HepG2 (cell line): ENCODE measurements around the gene CRKL. TPM values are rescaled to one million over a fixed set of nuclear protein-coding genes. Genes with fewer than 3 reads are reported as not detected.

Experiments
- ATF7-NPFF ChIP-seq: sonication (generic); formaldehyde crosslinking; IDR thresholded peaks from 2 replicates; pipeline ENCODE4 v1.8.1; 2023; ENCODE audit warnings: mild to moderate bottlenecking, low read depth, missing genetic modification reagents, moderate library complexity
- BHLHE40 ChIP-seq: IDR thresholded peaks from 2 replicates; pipeline ENCODE4 v1.6.1; 2011; ENCODE audit warnings: low read length, improper control_type of control experiment
- CAMTA2 ChIP-seq: sonication (generic); formaldehyde crosslinking; IDR thresholded peaks from 2 replicates; pipeline ENCODE4 v1.4.0; 2020; ENCODE audit warnings: mild to moderate bottlenecking, missing genetic modification reagents, borderline replicate concordance
- ELF1 ChIP-seq: sonication (generic); formaldehyde crosslinking; IDR thresholded peaks from 2 replicates; pipeline ENCODE4 v1.4.0; 2020; ENCODE audit warnings: missing genetic modification reagents
- HES4 ChIP-seq: sonication (generic); formaldehyde crosslinking; IDR thresholded peaks from 2 replicates; pipeline ENCODE4 v1.9.0; 2021; ENCODE audit warnings: mild to moderate bottlenecking, missing genetic modification reagents, borderline replicate concordance
- HNF4A ChIP-seq: sonication (generic); formaldehyde crosslinking; IDR thresholded peaks from 2 replicates; pipeline ENCODE4 v1.4.0; 2020; ENCODE audit warnings: missing genetic modification reagents
- HNRNPH1 ChIP-seq: fragments of 200-400 bp; formaldehyde crosslinking; optimal IDR thresholded peaks from 2 replicates; pipeline ENCODE3; 2017; ENCODE audit warnings: mild to moderate bottlenecking, low read depth, low read length
- IKZF1 ChIP-seq: fragments of 450-650 bp; IDR thresholded peaks from 2 replicates; pipeline ENCODE4 v1.7.1; 2016
- NFYC ChIP-seq: IDR thresholded peaks from 2 replicates; pipeline ENCODE4 v1.6.1; 2016; ENCODE audit warnings: missing genetic modification reagents, missing compliant biosample characterization
- RAD21 ChIP-seq: fragments of 450-650 bp; formaldehyde crosslinking; IDR thresholded peaks from 2 replicates; pipeline ENCODE4 v1.5.0; 2020; ENCODE audit warnings: mild to moderate bottlenecking
- RCOR2 ChIP-seq: IDR thresholded peaks from 2 replicates; pipeline ENCODE4 v1.6.1; 2016; ENCODE audit warnings: missing biosample characterization, missing genetic modification reagents
- RFX1 ChIP-seq: fragments of 450-650 bp; IDR thresholded peaks from 2 replicates; pipeline ENCODE4 v1.6.1; 2017
- SAP130 ChIP-seq: IDR thresholded peaks from 2 replicates; pipeline ENCODE4 v1.6.1; 2016; ENCODE audit warnings: low read depth
- SOX13 ChIP-seq, 3 experiments: fragments of 450-650 bp in 1 of 3; sonication (generic) in 1 of 3; formaldehyde crosslinking in 1 of 3; IDR thresholded peaks in 2 of 3; conservative IDR thresholded peaks in 1 of 3; 2 replicates each; pipeline versions ENCODE4 v1.5.0 to v1.6.1; 2016 to 2020; ENCODE audit warnings: antibody characterized with exemption in 1 of 3, mild to moderate bottlenecking in 1 of 3, missing compliant biosample characterization in 1 of 3, missing genetic modification reagents in 1 of 3, moderate library complexity in 1 of 3
- SPEN ChIP-seq: sonication (generic); formaldehyde crosslinking; IDR thresholded peaks from 2 replicates; pipeline ENCODE4 v1.5.1; 2020; ENCODE audit warnings: low read depth, mild to moderate bottlenecking, missing genetic modification reagents
- TGIF2 ChIP-seq: IDR thresholded peaks from 2 replicates; pipeline ENCODE4 v1.6.1; 2016; ENCODE audit warnings: control low read depth, missing compliant biosample characterization
- ZFP90 ChIP-seq: sonication (generic); formaldehyde crosslinking; IDR thresholded peaks from 2 replicates; pipeline ENCODE4 v1.8.0; 2022; ENCODE audit warnings: missing genetic modification reagents, mild to moderate bottlenecking, inconsistent platforms, borderline replicate concordance
- ZGPAT ChIP-seq: IDR thresholded peaks from 2 replicates; pipeline ENCODE4 v1.6.1; 2016; ENCODE audit warnings: mild to moderate bottlenecking
- ZNF263 ChIP-seq: sonication (generic); formaldehyde crosslinking; IDR thresholded peaks from 2 replicates; pipeline ENCODE4 v1.4.0; 2020; ENCODE audit warnings: missing genetic modification reagents
- ZNF574 ChIP-seq: sonication (generic); formaldehyde crosslinking; IDR thresholded peaks from 2 replicates; pipeline ENCODE4 v1.4.0; 2020; ENCODE audit warnings: missing genetic modification reagents
- ZNF607 ChIP-seq: sonication (generic); formaldehyde crosslinking; IDR thresholded peaks from 2 replicates; pipeline ENCODE4 v1.5.1; 2020; ENCODE audit warnings: missing genetic modification reagents, mild to moderate bottlenecking, borderline replicate concordance
- ZNF619 ChIP-seq: sonication (generic); formaldehyde crosslinking; IDR thresholded peaks from 2 replicates; pipeline ENCODE4 v1.4.0; 2020; ENCODE audit warnings: mild to moderate bottlenecking, missing genetic modification reagents
- ZNF644 ChIP-seq: IDR thresholded peaks from 2 replicates; pipeline ENCODE4 v1.6.1; 2016; ENCODE audit warnings: low read depth
- polyA plus RNA-seq, 8 experiments: library from polyadenylated mRNA; depleted of rRNA in 3 of 8; stranded (reverse) in 7 of 8; unstranded in 1 of 8; fragments of >200 nt; fragmentation: Illumina TruSeq in 4 of 8; extraction: Trizol in 4 of 8; gene quantifications; 2 replicates each; pipeline versions ENCODE4 v1.2.1 to v1.2.3, GENCODE V29; 2011 to 2016; ENCODE audit warnings: low read depth in 4 of 8, missing spikeins in 1 of 8, mixed read lengths in 1 of 8; ENCODE audit not compliant: insufficient read depth in 1 of 8
- total RNA-seq, 5 experiments: library from RNA; depleted of rRNA; stranded (reverse); fragments of >200 nt; fragmentation: Illumina TruSeq; extraction: Trizol; gene quantifications; 2 replicates each; pipeline ENCODE4 v1.2.3, GENCODE V29; 2016; ENCODE audit warnings: low read depth in 1 of 5
- TF ChIP-seq, protein P1 (sequence below): IDR thresholded peaks from 2 replicates; pipeline ENCODE4 v1.6.1; 2018; ENCODE audit warnings: missing genetic modification reagents, mild to moderate bottlenecking, missing compliant biosample characterization
- TF ChIP-seq, protein P2 (sequence below): sonication (generic); formaldehyde crosslinking; IDR thresholded peaks from 2 replicates; pipeline ENCODE4 v1.8.1; 2023; ENCODE audit warnings: mild to moderate bottlenecking, missing genetic modification reagents, borderline replicate concordance

The CRKL gene
- total and polyA plus RNA-seq, 2 of the 13 experiments (the other 11 are each of a cell fraction or from before 2014, with no cell fraction given), result 37.4 to 60.6 TPM

- TF ChIP-seq ZGPAT (CRISPR knock-in tag), result peak; percentile 27; the same call in 1 of the 2 replicates
- peak; percentile 70; the same call in 1 of the 2 replicates for TF ChIP-seq SPEN (CRISPR knock-in tag)
- no peak; the same call in 1 of the 2 replicates for TF ChIP-seq TGIF2
- TF ChIP-seq HES4 (CRISPR knock-in tag), result no peak
- peak; percentile 75 for TF ChIP-seq ZNF644 (CRISPR knock-in tag)
- TF ChIP-seq ZNF607, result no peak
- no peak for TF ChIP-seq HNRNPH1
- TF ChIP-seq BHLHE40, result no peak
- no peak for TF ChIP-seq RFX1
- TF ChIP-seq ELF1 (CRISPR knock-in tag), result peak; percentile 39; the same call in 1 of the 2 replicates
- TF ChIP-seq RCOR2, result peak; percentile 12; the same call in 1 of the 2 replicates
- no peak for TF ChIP-seq NFYC (CRISPR knock-in tag)
- no peak for TF ChIP-seq ZFP90
- no peak for TF ChIP-seq CAMTA2 (CRISPR knock-in tag)
- no peak for TF ChIP-seq ZNF263 (CRISPR knock-in tag)
- TF ChIP-seq, protein P1, sequence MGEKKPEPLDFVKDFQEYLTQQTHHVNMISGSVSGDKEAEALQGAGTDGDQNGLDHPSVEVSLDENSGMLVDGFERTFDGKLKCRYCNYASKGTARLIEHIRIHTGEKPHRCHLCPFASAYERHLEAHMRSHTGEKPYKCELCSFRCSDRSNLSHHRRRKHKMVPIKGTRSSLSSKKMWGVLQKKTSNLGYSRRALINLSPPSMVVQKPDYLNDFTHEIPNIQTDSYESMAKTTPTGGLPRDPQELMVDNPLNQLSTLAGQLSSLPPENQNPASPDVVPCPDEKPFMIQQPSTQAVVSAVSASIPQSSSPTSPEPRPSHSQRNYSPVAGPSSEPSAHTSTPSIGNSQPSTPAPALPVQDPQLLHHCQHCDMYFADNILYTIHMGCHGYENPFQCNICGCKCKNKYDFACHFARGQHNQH, result peak; percentile 35; the same call in 1 of the 2 replicates
- no peak for TF ChIP-seq RAD21
- TF ChIP-seq, protein P2, sequence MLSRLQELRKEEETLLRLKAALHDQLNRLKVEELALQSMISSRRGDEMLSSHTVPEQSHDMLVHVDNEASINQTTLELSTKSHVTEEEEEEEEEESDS (CRISPR knock-in tag), result no peak
- TF ChIP-seq ATF7-NPFF (CRISPR knock-in tag), result no peak
- no peak for TF ChIP-seq ZNF619 (CRISPR knock-in tag)
- TF ChIP-seq HNF4A (CRISPR knock-in tag), result peak; percentile 90
- no peak for TF ChIP-seq IKZF1
- TF ChIP-seq SOX13 (IDR thresholded peaks at IDR 0.05), result 0 out of 2 replicates have a peak, but pooled peaks have one; percentile 11
- peak in 1 of 2 experiments; percentile 54; a peak in 1 of 4 replicates for TF ChIP-seq SOX13 (CRISPR knock-in tag; conservative IDR thresholded peaks at IDR 0.05 in 1 of 2, IDR thresholded peaks at IDR 0.05 in 1 of 2)
- TF ChIP-seq SAP130 (CRISPR knock-in tag), result peak; percentile 90
- TF ChIP-seq ZNF574, result peak; percentile 37; the same call in 1 of the 2 replicates
These were observed 35.5 kb downstream of the CRKL start (continued) for GRCh38 chr22:20952544-20953341.
